Jurkat, Clone E6-1 (cell line): Measurements from ENCODE around the gene FGA.

Experiments used
- DNase-seq: peaks from one replicate; pipeline ENCODE4 v3.0.0-alpha.2; 2011; ENCODE audit warnings: low read depth, low spot score
- H3K4me3 ChIP-seq: 2 replicates; pipeline ENCODE4 v1.5.1; 2011; ENCODE audit warnings: mild to moderate bottlenecking, low read length, control low read depth, moderate library complexity

Gene FGA

GRCh38 chr4:154559141-154559493, 31.4 kb downstream of the FGA start:
- DNase-seq = no peak
- no peak overlapping the region for H3K4me3 ChIP-seq

GRCh38 chr4:154551872-154552686, 38.5 kb downstream of the FGA start:
- H3K4me3 ChIP-seq = no peak overlapping the region
- DNase-seq = peak; percentile 62

- peak within 1 kb of the TSS; percentile 98 for H3K4me3 ChIP-seq
- DNase-seq = peak; percentile 90
Measured at GRCh38 chr4:154549894-154550790, 40.4 kb downstream of the FGA start, which contains the start of gene PLRG1. Gene PLRG1, minus strand, starts transcription at chr4:154550400. Its CDS starts 92 bp downstream, at chr4:154550308.

- no peak for DNase-seq
- no peak overlapping the region for H3K4me3 ChIP-seq
Measured at GRCh38 chr4:154545689-154546088, 44.9 kb downstream of the FGA start.

- DNase-seq = no peak
- no peak overlapping the region for H3K4me3 ChIP-seq
Measured at GRCh38 chr4:154542271-154542879, 48.2 kb downstream of the FGA start.
